Fibroblast of lung (primary cell): ENCODE data around the gene POPDC2. TPM values are rescaled to one million over a fixed set of nuclear protein-coding genes. Genes with fewer than 3 reads are reported as not detected.

Source experiments
- DNase-seq, 2 donors: peaks; one replicate each; pipeline versions ENCODE4 v3.0.0 to v3.0.0-alpha.2; 2010; ENCODE audit warnings: low read depth in 2 of 2
- H2AFZ ChIP-seq: 2 replicates; pipeline ENCODE4 v1.5.1; 2012; ENCODE audit warnings: low read length, control low read depth, inconsistent platforms
- H3K27ac ChIP-seq: 2 replicates; pipeline ENCODE4 v1.5.1; 2011; ENCODE audit warnings: low read length, control low read depth; ENCODE audit not compliant: insufficient read depth
- H3K27me3 ChIP-seq: 2 replicates; pipeline ENCODE4 v1.5.1; 2011; ENCODE audit warnings: mild to moderate bottlenecking, low read length; ENCODE audit not compliant: control insufficient read depth, insufficient read depth
- H3K36me3 ChIP-seq: 2 replicates; pipeline ENCODE4 v1.5.1; 2011; ENCODE audit warnings: low read length; ENCODE audit not compliant: control insufficient read depth, insufficient read depth
- H3K4me1 ChIP-seq: 2 replicates; pipeline ENCODE4 v1.5.1; 2011; ENCODE audit warnings: low read length; ENCODE audit not compliant: control insufficient read depth, insufficient read depth; ENCODE audit errors: extremely low read depth
- H3K4me2 ChIP-seq: 2 replicates; pipeline ENCODE4 v1.5.1; 2011; ENCODE audit warnings: low read length, control low read depth; ENCODE audit not compliant: insufficient read depth; ENCODE audit errors: extremely low read depth
- H3K4me3 ChIP-seq, 4 experiments: fragments of 200-600 bp in 1 of 4; sonication (generic) in 1 of 4; replicated peaks in 1 of 4; 2 replicates each; pipeline ENCODE4 v1.5.1; 2011 to 2016; ENCODE audit warnings: low read length in 4 of 4, low read depth in 3 of 4, mild to moderate bottlenecking in 3 of 4, control low read depth in 2 of 4, inconsistent platforms in 1 of 4, mixed read lengths in 1 of 4; ENCODE audit not compliant: insufficient read depth in 1 of 4; ENCODE audit errors: control extremely low read depth in 1 of 4
- H3K79me2 ChIP-seq: 2 replicates; pipeline ENCODE4 v1.5.1; 2012; ENCODE audit warnings: mild to moderate bottlenecking, low read length, inconsistent platforms; ENCODE audit not compliant: control insufficient read depth, insufficient read depth
- H3K9ac ChIP-seq: 2 replicates; pipeline ENCODE4 v1.5.1; 2011; ENCODE audit warnings: mild to moderate bottlenecking, low read length, control low read depth; ENCODE audit not compliant: insufficient read depth
- H3K9me3 ChIP-seq: 2 replicates; pipeline ENCODE4 v1.5.1; 2012; ENCODE audit warnings: low read depth, low read length; ENCODE audit not compliant: control insufficient read depth, insufficient read depth
- H4K20me1 ChIP-seq: 2 replicates; pipeline ENCODE4 v1.5.1; 2011; ENCODE audit warnings: low read length; ENCODE audit not compliant: control insufficient read depth, insufficient read depth; ENCODE audit errors: extremely low read depth
- CTCF ChIP-seq, 2 donors: IDR thresholded peaks in 1 of 2; conservative IDR thresholded peaks in 1 of 2; 1 replicate in 1 of 2; 2 replicates in 1 of 2; pipeline ENCODE4 v1.5.1; 2011 to 2012; ENCODE audit warnings: low read length in 2 of 2, control low read depth in 1 of 2, inconsistent platforms in 1 of 2, low read depth in 1 of 2, mild to moderate bottlenecking in 1 of 2
- EZH2 ChIP-seq: IDR thresholded peaks from 2 replicates; pipeline ENCODE4 v1.5.1; 2012; ENCODE audit warnings: low read length, control low read depth, mild to moderate bottlenecking; ENCODE audit errors: missing control alignments
- polyA plus RNA-seq, 2 donors: library from polyadenylated mRNA; depleted of rRNA in 1 of 2; stranded (reverse) in 1 of 2; unstranded in 1 of 2; fragments of >200 nt; gene quantifications; 2 replicates each; pipeline ENCODE4 v1.2.1, GENCODE V29; 2011 to 2012; ENCODE audit warnings: missing spikeins in 1 of 2
- total RNA-seq: library from RNA; depleted of rRNA; stranded (reverse); fragments of >200 nt; gene quantifications from 2 replicates; pipeline ENCODE4 v1.2.1, GENCODE V29; 2014

POPDC2 gene
- total and polyA plus RNA-seq, 2 donors (not counting 1 experiment from before 2014, with no cell fraction given): 0.17 to 0.26 TPM

- TF ChIP-seq EZH2 (no peak), CTCF (conservative IDR thresholded peaks at IDR 0.05 in 1 of 2, IDR thresholded peaks at IDR 0.05 in 1 of 2; ENCODE audit: low read depth in 1 of 2, low read length in 2 of 2) (no peak)
- Histone ChIP-seq H3K36me3 (no peaks in the 10 kb centered on the region), H3K4me3 (no peak overlapping the region), H3K27ac (no peak overlapping the region), H3K9ac (no peak overlapping the region), H2AFZ (no peak overlapping the region), H3K4me2 (no peak overlapping the region), H4K20me1 (no peaks in the 10 kb centered on the region), H3K27me3 (no peaks in the 10 kb centered on the region), H3K4me1 (no peaks in the 10 kb centered on the region), H3K79me2 (no peaks in the 10 kb centered on the region), H3K9me3 (no peaks in the 10 kb centered on the region)
- DNase-seq: no peak
Observed at GRCh38 chr3:119665954-119666559, 5.7 kb upstream of the POPDC2 start.

- no peak overlapping the region for H3K27ac ChIP-seq
- DNase-seq: peak in 1 of 2 donors; percentile 62
- no peaks in the 10 kb centered on the region for H3K4me1 ChIP-seq
- H4K20me1 ChIP-seq: no peaks in the 10 kb centered on the region
- H3K27me3 ChIP-seq: no peaks in the 10 kb centered on the region
- no peaks in the 10 kb centered on the region for H3K79me2 ChIP-seq
- H3K4me3 ChIP-seq: no peak overlapping the region
- no peaks in the 10 kb centered on the region for H3K36me3 ChIP-seq
- H3K4me2 ChIP-seq: no peak overlapping the region
- no peak overlapping the region for H3K9ac ChIP-seq
- H3K9me3 ChIP-seq: no peaks in the 10 kb centered on the region
- H2AFZ ChIP-seq: no peak overlapping the region
- TF ChIP-seq CTCF (conservative IDR thresholded peaks at IDR 0.05 in 1 of 2, IDR thresholded peaks at IDR 0.05 in 1 of 2; ENCODE audit: low read depth in 1 of 2, low read length in 2 of 2) (no peak), EZH2 (no peak)
Observed at GRCh38 chr3:119664850-119665379, 4.5 kb upstream of the POPDC2 start.

DNA sequence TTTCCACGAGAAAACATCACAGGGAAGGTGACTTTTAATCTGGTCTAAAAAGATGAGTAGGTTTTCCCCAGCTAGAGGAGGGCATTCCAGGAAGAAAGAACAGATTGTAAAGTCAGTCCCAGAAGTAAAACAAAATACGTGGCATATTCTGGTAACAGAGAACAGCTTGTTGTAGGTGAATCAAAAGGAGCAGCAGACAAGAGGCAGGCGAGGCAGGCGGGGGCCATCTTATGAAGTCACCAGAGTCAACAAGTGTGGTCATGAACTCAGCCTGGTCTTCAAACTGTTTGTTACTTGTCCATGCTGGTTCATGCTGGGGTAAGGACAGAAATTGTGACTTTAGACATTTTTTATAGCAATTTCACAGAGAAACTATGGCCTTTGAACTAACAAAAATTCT is 4.0 kb upstream of the POPDC2 start:
- H3K79me2 ChIP-seq: no peaks in the 10 kb centered on the region
- TF ChIP-seq CTCF (conservative IDR thresholded peaks at IDR 0.05 in 1 of 2, IDR thresholded peaks at IDR 0.05 in 1 of 2; ENCODE audit: low read depth in 1 of 2, low read length in 2 of 2): no peak
- TF ChIP-seq EZH2: no peak
- no peaks in the 10 kb centered on the region for H3K36me3 ChIP-seq
- H3K9me3 ChIP-seq: no peaks in the 10 kb centered on the region
- no peak overlapping the region for H3K4me3 ChIP-seq
- no peaks in the 10 kb centered on the region for H3K27me3 ChIP-seq
- H3K9ac ChIP-seq: no peak overlapping the region
- no peaks in the 10 kb centered on the region for H3K4me1 ChIP-seq
- no peak overlapping the region for H2AFZ ChIP-seq
- no peak overlapping the region for H3K4me2 ChIP-seq
- no peaks in the 10 kb centered on the region for H4K20me1 ChIP-seq
- no peak overlapping the region for H3K27ac ChIP-seq
- DNase-seq: no peak
